Measurements from ENCODE around the gene YEATS4.

GRCh38 chr12:69425417-69425816, 65.9 kb downstream of the YEATS4 start:
- no peak for TF ChIP-seq POLR2A (IDR thresholded peaks at IDR 0.05; ENCODE audit: low read length)
- TF ChIP-seq GATA1 (IDR thresholded peaks at IDR 0.05; ENCODE audit: low read depth, low read length): no peak

All from erythroblast (primary cell).